ENCODE data around the gene COMT.

DNA sequence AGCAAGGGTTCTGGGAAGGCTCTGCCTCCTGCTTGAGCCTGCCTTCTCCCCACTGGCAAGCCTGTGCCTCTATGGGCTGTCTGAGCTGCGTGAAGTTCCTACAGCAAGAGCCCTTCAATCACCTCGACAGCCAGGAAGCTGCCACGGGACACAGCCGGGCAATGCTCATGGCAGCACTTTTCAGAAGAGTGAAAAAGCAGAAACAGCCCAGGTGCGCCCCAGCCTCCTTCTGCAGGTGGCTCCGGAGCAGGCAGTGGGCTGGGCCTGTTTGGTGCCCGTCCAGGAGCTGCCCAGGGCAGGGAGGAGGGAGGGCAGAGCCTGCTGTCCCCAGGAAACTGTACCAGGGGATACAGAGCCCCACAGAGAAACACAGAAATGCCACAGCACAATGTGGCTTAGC lies 24.6 kb upstream of the COMT start:
- TF ChIP-seq POLR2AphosphoS5 (IDR thresholded peaks at IDR 0.05; ENCODE audit: low read depth, low read length) (no peak), SIN3A (IDR thresholded peaks at IDR 0.05; ENCODE audit: borderline replicate concordance, insufficient read depth, low read depth, low read length) (no peak)

Measured in Panc1 (cell line).